ENCODE data around the gene CEP89. TPM values are rescaled to one million over a fixed set of nuclear protein-coding genes. Genes with fewer than 3 reads are reported as not detected.

Gene CEP89
- total RNA-seq, 1 experiment from 2014 or later = 21.1 TPM

DNA sequence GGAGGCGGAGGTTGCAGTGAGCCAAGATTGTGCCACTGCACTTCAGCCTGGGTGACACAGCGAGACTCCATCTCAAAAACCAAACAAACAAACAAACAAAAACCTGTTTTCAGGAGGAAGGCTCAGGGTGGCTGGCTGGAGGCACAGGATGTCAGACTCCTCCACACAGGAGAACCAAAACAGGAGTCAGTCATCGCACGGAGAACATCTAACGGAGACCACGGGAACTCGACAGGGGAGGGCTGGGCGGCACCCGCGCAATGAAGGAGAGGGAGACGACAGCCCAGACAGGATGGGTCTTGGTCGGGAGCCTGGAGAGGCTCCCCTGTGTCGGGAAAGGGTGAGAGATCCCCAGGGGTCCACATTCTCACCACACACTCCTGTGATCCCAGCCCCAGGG is 81.4 kb downstream of the CEP89 start:
- H3K9me3 Mint-ChIP-seq = peaks cover 20% of the 10 kb centered on the region
- TF ChIP-seq HMGA2 (CRISPR knock-in tag; IDR thresholded peaks at IDR 0.05) (no peak), FOXP4 (CRISPR knock-in tag; IDR thresholded peaks at IDR 0.05) (no peak), CTCF (IDR thresholded peaks at IDR 0.05) (no peak), FOXP1 (CRISPR knock-in tag; IDR thresholded peaks at IDR 0.05; ENCODE audit: borderline replicate concordance) (no peak), GTF2I (CRISPR knock-in tag; conservative IDR thresholded peaks at IDR 0.05) (no peak), CREB1 (CRISPR knock-in tag; IDR thresholded peaks at IDR 0.05) (no peak), GRHL2 (CRISPR knock-in tag; IDR thresholded peaks at IDR 0.05; ENCODE audit: insufficient replicate concordance, severe bottlenecking) (no peak), NR1H2 (CRISPR knock-in tag; IDR thresholded peaks at IDR 0.05) (no peak), ZBTB21 (CRISPR knock-in tag; IDR thresholded peaks at IDR 0.05; ENCODE audit: borderline replicate concordance) (no peak), JUN (CRISPR knock-in tag; IDR thresholded peaks at IDR 0.05) (no peak)
- TF ChIP-seq, protein P1, sequence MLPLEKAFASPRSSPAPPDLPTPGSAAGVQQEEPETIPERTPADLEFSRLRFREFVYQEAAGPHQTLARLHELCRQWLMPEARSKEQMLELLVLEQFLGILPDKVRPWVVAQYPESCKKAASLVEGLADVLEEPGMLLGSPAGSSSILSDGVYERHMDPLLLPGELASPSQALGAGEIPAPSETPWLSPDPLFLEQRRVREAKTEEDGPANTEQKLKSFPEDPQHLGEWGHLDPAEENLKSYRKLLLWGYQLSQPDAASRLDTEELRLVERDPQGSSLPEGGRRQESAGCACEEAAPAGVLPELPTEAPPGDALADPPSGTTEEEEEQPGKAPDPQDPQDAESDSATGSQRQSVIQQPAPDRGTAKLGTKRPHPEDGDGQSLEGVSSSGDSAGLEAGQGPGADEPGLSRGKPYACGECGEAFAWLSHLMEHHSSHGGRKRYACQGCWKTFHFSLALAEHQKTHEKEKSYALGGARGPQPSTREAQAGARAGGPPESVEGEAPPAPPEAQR (CRISPR knock-in tag; IDR thresholded peaks at IDR 0.05) = no peak
- TF ChIP-seq, protein P2, sequence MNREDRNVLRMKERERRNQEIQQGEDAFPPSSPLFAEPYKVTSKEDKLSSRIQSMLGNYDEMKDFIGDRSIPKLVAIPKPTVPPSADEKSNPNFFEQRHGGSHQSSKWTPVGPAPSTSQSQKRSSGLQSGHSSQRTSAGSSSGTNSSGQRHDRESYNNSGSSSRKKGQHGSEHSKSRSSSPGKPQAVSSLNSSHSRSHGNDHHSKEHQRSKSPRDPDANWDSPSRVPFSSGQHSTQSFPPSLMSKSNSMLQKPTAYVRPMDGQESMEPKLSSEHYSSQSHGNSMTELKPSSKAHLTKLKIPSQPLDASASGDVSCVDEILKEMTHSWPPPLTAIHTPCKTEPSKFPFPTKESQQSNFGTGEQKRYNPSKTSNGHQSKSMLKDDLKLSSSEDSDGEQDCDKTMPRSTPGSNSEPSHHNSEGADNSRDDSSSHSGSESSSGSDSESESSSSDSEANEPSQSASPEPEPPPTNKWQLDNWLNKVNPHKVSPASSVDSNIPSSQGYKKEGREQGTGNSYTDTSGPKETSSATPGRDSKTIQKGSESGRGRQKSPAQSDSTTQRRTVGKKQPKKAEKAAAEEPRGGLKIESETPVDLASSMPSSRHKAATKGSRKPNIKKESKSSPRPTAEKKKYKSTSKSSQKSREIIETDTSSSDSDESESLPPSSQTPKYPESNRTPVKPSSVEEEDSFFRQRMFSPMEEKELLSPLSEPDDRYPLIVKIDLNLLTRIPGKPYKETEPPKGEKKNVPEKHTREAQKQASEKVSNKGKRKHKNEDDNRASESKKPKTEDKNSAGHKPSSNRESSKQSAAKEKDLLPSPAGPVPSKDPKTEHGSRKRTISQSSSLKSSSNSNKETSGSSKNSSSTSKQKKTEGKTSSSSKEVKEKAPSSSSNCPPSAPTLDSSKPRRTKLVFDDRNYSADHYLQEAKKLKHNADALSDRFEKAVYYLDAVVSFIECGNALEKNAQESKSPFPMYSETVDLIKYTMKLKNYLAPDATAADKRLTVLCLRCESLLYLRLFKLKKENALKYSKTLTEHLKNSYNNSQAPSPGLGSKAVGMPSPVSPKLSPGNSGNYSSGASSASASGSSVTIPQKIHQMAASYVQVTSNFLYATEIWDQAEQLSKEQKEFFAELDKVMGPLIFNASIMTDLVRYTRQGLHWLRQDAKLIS (CRISPR knock-in tag; IDR thresholded peaks at IDR 0.05; ENCODE audit: borderline replicate concordance) = no peak

DNA sequence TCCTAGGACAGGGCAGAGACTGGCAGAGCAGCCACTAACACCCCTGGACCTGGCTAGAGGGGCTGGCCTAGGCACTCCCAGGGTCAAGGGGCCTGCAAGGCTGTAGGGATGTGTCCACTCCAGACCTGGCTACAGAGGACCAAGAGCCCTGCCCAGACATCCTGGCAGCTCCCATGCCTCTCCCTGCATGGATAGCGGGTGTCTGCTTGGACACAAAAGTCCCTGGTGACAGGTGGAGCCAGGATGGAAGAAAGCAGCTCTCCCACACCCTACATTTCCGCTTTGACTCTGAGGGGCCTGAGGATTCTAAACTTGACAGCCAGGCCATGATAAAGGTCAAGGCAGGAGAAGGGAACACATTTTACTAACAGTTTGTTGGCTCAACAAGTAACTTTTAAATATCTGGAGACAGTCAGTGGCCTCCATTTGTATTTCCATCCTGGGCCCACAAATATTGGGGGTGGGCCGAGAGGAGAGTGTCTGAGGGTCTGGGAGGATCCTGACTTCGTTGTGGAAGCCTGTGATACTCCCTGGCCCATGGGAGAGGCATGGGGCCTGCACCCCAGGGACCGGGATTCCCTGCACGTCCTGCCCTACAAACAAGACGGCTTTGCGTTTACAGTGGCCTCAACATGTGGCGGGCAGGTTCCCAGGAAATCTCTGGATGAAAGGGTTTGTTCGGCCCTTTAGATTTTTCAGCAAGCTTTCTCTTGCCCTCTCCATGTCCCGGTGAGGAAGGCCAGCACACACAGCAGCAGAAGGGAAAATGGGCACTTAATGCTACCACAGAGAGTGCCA is 82.4 kb downstream of the CEP89 start:
- Mint-ChIP-seq H3K27me3 (ENCODE audit: low read depth) (no peaks in the 10 kb centered on the region), H3K4me3 (no peak overlapping the region), H3K36me3 (peaks cover 21% of the 10 kb centered on the region), H3K9me3 (peaks cover 20% of the 10 kb centered on the region), H3K4me1 (0 out of 2 replicates have a peak, but pooled peaks cover 3% of the 10 kb centered on the region), H3K27ac (no peak overlapping the region)
- DNase-seq (ENCODE audit: low spot score) = no peak
- ATAC-seq = no peak
- CTCF ChIA-PET = interaction anchor here (1.0 to 1.3 kb wide), 2 partner anchors 102 to 295 kb away, joined by 3 read pairs; no protein-coding TSS in a partner anchor
- no peak for TF ChIP-seq ATF3 (CRISPR knock-in tag; conservative IDR thresholded peaks at IDR 0.05)
- TF ChIP-seq SMAD4 (CRISPR knock-in tag; IDR thresholded peaks at IDR 0.05) = no peak
- no peak for TF ChIP-seq FOXP4 (CRISPR knock-in tag; IDR thresholded peaks at IDR 0.05)
- TF ChIP-seq NFE2L1 (CRISPR knock-in tag; IDR thresholded peaks at IDR 0.05) = no peak
- TF ChIP-seq, protein P2 (CRISPR knock-in tag; IDR thresholded peaks at IDR 0.05; ENCODE audit: borderline replicate concordance) = no peak
- no peak for TF ChIP-seq IRF1 (CRISPR knock-in tag; IDR thresholded peaks at IDR 0.05)
- POLR2A ChIA-PET = no interaction called here

More for the DNA sequence above, 81.4 kb downstream of the CEP89 start:
- peaks cover 21% of the 10 kb centered on the region for H3K36me3 Mint-ChIP-seq
- 0 out of 2 replicates have a peak, but pooled peaks cover 3% of the 10 kb centered on the region for H3K4me1 Mint-ChIP-seq
- DNase-seq (ENCODE audit: low spot score) (no peak), ATAC-seq (no peak)
- CTCF ChIA-PET = interaction anchor here (1.3 kb wide), 1 partner anchor 294 kb away, joined by 3 read pairs; no protein-coding TSS in a partner anchor
- H3K27ac Mint-ChIP-seq = peak overlapping the region; percentile 56; the same call in 1 of the 2 replicates
- POLR2A ChIA-PET = interaction anchor here (0.6 kb wide), 1 partner anchor 223 kb away, joined by 3 read pairs; no protein-coding TSS in a partner anchor
- H3K27me3 Mint-ChIP-seq (ENCODE audit: low read depth) = no peaks in the 10 kb centered on the region
- no peak overlapping the region for H3K4me3 Mint-ChIP-seq
